ENCODE results near the gene AMFR.

AMFR gene

GRCh38 chr16:56336071-56336688 lies 89.2 kb downstream of the AMFR start:
- in situ Hi-C loops (cut with MboI; ENCODE audit: low sequenced_read_pairs): no loop called here

- in situ Hi-C loops (cut with MboI; ENCODE audit: low sequenced_read_pairs): no loop called here
Observed at GRCh38 chr16:56334761-56335160, 90.6 kb downstream of the AMFR start.

GRCh38 chr16:56332464-56333079 lies 92.8 kb downstream of the AMFR start:
- in situ Hi-C loops (cut with MboI; ENCODE audit: low sequenced_read_pairs): no loop called here

- in situ Hi-C loops (cut with MboI; ENCODE audit: low sequenced_read_pairs): no loop called here
Observed at GRCh38 chr16:56331915-56332314, 93.4 kb downstream of the AMFR start.

GRCh38 chr16:56331399-56331798 lies 93.9 kb downstream of the AMFR start:
- in situ Hi-C loops (cut with MboI; ENCODE audit: low sequenced_read_pairs): no loop called here

GRCh38 chr16:56330476-56330875 lies 94.9 kb downstream of the AMFR start:
- in situ Hi-C loops (cut with MboI; ENCODE audit: low sequenced_read_pairs): no loop called here

- in situ Hi-C loops (cut with MboI; ENCODE audit: low sequenced_read_pairs): no loop called here
Observed at GRCh38 chr16:56329887-56330286, 95.5 kb downstream of the AMFR start.

- in situ Hi-C loops (cut with MboI; ENCODE audit: low sequenced_read_pairs): no loop called here
Observed at GRCh38 chr16:56328276-56329022, 96.9 kb downstream of the AMFR start.

GRCh38 chr16:56327929-56328258 lies 97.5 kb downstream of the AMFR start:
- in situ Hi-C loops (cut with MboI; ENCODE audit: low sequenced_read_pairs): no loop called here

- in situ Hi-C loops (cut with MboI; ENCODE audit: low sequenced_read_pairs): no loop called here
Observed at GRCh38 chr16:56327071-56327928, 98.0 kb downstream of the AMFR start.

- in situ Hi-C loops (cut with MboI; ENCODE audit: low sequenced_read_pairs): no loop called here
Observed at GRCh38 chr16:56325956-56326355, 99.4 kb downstream of the AMFR start.

- in situ Hi-C loops (cut with MboI; ENCODE audit: low sequenced_read_pairs): loop anchor here (25.0 kb wide), 1 partner anchor 612 kb away; no protein-coding TSS in a partner anchor
Observed at GRCh38 chr16:56324406-56324805, 100.9 kb downstream of the AMFR start.

- in situ Hi-C loops (cut with MboI; ENCODE audit: low sequenced_read_pairs): loop anchor here (25.0 kb wide), 1 partner anchor 609 kb away; no protein-coding TSS in a partner anchor
Observed at GRCh38 chr16:56321571-56321970, 103.8 kb downstream of the AMFR start.

- in situ Hi-C loops (cut with MboI; ENCODE audit: low sequenced_read_pairs): loop anchor here (25.0 kb wide), 1 partner anchor 609 kb away; no protein-coding TSS in a partner anchor
Observed at GRCh38 chr16:56320811-56321558, 104.4 kb downstream of the AMFR start.

- in situ Hi-C loops (cut with MboI; ENCODE audit: low sequenced_read_pairs): loop anchor here (25.0 kb wide), 1 partner anchor 608 kb away; no protein-coding TSS in a partner anchor
Observed at GRCh38 chr16:56320056-56320455, 105.3 kb downstream of the AMFR start.

GRCh38 chr16:56319376-56319775 lies 106.0 kb downstream of the AMFR start:
- in situ Hi-C loops (cut with MboI; ENCODE audit: low sequenced_read_pairs): loop anchor here (10.0 to 25.0 kb wide), 2 partner anchors 375 to 607 kb away; no protein-coding TSS in a partner anchor

- in situ Hi-C loops (cut with MboI; ENCODE audit: low sequenced_read_pairs): loop anchor here (10.0 to 25.0 kb wide), 2 partner anchors 374 to 606 kb away; no protein-coding TSS in a partner anchor
Observed at GRCh38 chr16:56318827-56319140, 106.6 kb downstream of the AMFR start.

GRCh38 chr16:56317998-56318826 lies 107.1 kb downstream of the AMFR start:
- in situ Hi-C loops (cut with MboI; ENCODE audit: low sequenced_read_pairs): loop anchor here (10.0 to 25.0 kb wide), 2 partner anchors 373 to 606 kb away; no protein-coding TSS in a partner anchor

- in situ Hi-C loops (cut with MboI; ENCODE audit: low sequenced_read_pairs): loop anchor here (10.0 to 25.0 kb wide), 2 partner anchors 372 to 604 kb away; no protein-coding TSS in a partner anchor
Observed at GRCh38 chr16:56316545-56316944, 108.8 kb downstream of the AMFR start.

All from HL-60/S4 (cell line).